ENCODE data around the gene GPR107.

Gene GPR107

DNA sequence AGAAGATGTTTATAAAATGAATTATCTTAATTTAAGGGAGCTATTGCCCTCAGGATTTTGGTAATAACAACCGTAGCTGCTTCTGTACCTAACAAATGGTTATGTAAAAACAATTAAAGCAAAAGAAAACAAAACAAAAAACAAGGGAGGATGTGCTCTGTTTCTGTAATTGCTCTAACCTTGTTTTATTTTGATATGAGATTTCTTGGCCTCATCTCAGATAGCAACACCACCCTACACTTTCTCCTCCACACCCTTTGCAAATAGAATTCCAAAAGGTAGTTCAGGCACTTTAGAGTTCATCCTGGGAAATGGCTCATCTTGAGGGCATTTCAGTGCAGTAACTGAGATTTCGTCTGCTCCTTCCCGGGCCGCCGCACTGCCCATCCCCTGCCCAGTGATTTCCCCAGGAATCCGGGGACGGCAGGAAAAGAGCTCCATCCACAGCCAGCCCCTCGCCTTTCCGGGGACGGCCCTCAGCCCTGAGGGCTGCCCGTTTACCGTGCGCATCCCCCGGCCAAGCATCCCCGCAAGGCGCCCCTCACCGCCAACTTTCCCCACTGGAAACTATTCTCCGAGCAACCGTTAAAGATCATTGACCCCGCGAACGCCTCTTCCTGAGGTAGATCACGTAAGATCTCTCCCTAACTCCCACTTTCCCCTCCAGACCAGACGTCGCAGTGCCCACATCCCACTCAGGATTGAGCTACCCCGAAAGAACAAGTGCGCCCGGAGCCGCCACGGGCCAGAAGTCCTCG lies 11.9 kb upstream of the GPR107 start:
- H3K4me1 ChIP-seq (ENCODE audit: low read depth, poor library complexity, severe bottlenecking) = peaks cover 46% of the 10 kb centered on the region
- H3K9ac ChIP-seq = peak overlapping the region; percentile 73
- H3K27ac ChIP-seq = no peak overlapping the region
- TF ChIP-seq, protein P1, sequence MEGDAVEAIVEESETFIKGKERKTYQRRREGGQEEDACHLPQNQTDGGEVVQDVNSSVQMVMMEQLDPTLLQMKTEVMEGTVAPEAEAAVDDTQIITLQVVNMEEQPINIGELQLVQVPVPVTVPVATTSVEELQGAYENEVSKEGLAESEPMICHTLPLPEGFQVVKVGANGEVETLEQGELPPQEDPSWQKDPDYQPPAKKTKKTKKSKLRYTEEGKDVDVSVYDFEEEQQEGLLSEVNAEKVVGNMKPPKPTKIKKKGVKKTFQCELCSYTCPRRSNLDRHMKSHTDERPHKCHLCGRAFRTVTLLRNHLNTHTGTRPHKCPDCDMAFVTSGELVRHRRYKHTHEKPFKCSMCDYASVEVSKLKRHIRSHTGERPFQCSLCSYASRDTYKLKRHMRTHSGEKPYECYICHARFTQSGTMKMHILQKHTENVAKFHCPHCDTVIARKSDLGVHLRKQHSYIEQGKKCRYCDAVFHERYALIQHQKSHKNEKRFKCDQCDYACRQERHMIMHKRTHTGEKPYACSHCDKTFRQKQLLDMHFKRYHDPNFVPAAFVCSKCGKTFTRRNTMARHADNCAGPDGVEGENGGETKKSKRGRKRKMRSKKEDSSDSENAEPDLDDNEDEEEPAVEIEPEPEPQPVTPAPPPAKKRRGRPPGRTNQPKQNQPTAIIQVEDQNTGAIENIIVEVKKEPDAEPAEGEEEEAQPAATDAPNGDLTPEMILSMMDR (conservative IDR thresholded peaks at IDR 0.05; ENCODE audit: low read depth, low read length) = no peak
- H3K79me2 ChIP-seq (ENCODE audit: insufficient read depth, low read depth) = peaks cover 54% of the 10 kb centered on the region
- peak overlapping the region; percentile 66 for H2AFZ ChIP-seq (ENCODE audit: low read depth)
- H3K4me2 ChIP-seq = peak overlapping the region; percentile 66
- H3K36me3 ChIP-seq (ENCODE audit: insufficient read depth) = no peaks in the 10 kb centered on the region
- no peak overlapping the region for H3K4me3 ChIP-seq (IDR thresholded peaks at IDR 0.05; ENCODE audit: insufficient read depth, low read depth, low read length)
- H4K20me1 ChIP-seq (ENCODE audit: insufficient read depth) = peaks cover 10% of the 10 kb centered on the region; the same call in 1 of the 2 replicates
- H3K27me3 ChIP-seq (ENCODE audit: insufficient read depth, low read depth) = no peaks in the 10 kb centered on the region; the same call in 1 of the 2 replicates

DNA sequence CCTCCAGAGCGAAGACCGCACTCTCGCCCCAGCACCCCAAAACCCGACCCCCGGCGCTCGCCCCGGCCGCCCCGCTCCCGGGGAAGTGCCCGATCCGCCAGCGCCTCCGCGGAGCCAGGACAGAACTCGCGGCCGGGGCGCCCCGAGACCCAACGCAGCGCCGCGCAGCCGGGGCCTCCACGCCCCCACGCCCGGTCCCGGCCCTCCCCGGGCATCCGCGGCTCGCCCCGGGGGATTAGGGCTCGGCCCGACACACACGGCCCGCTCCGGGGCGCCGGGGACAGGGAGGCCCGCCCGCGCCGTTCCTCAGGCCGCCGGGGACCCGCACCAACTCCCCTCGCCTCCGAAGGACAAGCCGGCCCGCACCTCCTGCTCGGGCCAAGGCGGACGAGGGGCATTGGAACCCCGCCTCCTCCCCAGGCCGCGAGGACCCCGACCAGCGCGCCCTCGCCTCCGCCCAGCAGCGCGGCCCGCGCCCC lies 11.3 kb upstream of the GPR107 start:
- peaks cover 10% of the 10 kb centered on the region; the same call in 1 of the 2 replicates for H4K20me1 ChIP-seq (ENCODE audit: insufficient read depth)
- H3K36me3 ChIP-seq (ENCODE audit: insufficient read depth) = no peaks in the 10 kb centered on the region
- H3K27me3 ChIP-seq (ENCODE audit: insufficient read depth, low read depth) = no peaks in the 10 kb centered on the region; the same call in 1 of the 2 replicates
- H3K4me1 ChIP-seq (ENCODE audit: low read depth, poor library complexity, severe bottlenecking) = peaks cover 45% of the 10 kb centered on the region
- TF ChIP-seq, protein P1 (conservative IDR thresholded peaks at IDR 0.05; ENCODE audit: low read depth, low read length) = no peak
- H3K27ac ChIP-seq = peak overlapping the region; percentile 32; the same call in 1 of the 2 replicates
- H3K4me3 ChIP-seq (IDR thresholded peaks at IDR 0.05; ENCODE audit: insufficient read depth, low read depth, low read length) = no peak overlapping the region
- peak overlapping the region; percentile 66 for H3K4me2 ChIP-seq
- H2AFZ ChIP-seq (ENCODE audit: low read depth) = peak overlapping the region; percentile 66
- peak overlapping the region; percentile 73 for H3K9ac ChIP-seq
- H3K79me2 ChIP-seq (ENCODE audit: insufficient read depth, low read depth) = peaks cover 48% of the 10 kb centered on the region

DNA sequence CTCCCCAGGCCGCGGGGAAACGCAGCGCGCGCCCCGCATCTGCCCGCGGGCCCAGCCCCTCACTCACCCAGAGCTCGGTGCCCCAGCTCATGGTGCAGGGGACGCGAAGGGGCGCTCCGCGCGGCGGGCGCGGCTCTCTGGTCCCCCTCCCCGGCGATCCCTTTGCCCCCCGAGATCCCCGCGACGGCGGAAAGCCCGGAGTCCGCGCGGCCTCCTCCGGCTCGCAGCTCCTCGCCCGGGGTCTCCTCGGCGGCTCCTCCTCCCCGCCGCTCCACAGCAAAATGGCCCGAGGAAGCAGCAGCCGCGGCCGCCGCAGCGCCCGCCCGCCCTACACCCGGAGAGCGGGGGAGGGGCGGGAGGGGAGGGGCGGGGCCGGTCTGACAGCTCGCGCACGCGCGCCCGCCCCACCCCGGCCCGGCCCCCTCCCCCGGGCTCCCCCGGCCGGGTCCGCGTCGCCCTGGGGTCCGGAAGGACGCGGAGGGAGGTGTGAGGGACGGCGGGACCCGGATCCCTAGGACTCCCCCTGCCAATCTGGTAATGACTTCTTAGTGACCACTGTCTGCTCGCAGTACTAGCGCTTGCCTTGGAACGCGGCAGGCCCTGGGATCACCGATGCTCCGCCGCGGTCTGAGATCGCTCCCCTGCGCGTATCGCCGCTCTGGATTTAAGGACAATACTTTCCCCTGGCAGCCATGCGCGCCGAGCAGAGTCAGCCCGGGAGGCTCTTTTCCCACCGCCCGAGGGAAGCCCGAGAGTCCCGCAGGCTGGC lies 10.6 kb upstream of the GPR107 start, which contains the start of gene FNBP1:
TSS of gene FNBP1 (minus strand) at position 305 of the 769 bp plus-strand sequence. CDS start at position 91, 214 bp downstream.
- peak within 1 kb of the TSS; percentile 69 for H2AFZ ChIP-seq (ENCODE audit: low read depth)
- peaks cover 42% of the 10 kb centered on the region for H3K79me2 ChIP-seq (ENCODE audit: insufficient read depth, low read depth)
- H3K27ac ChIP-seq = peak within 1 kb of the TSS; percentile 32; the same call in 1 of the 2 replicates

More for the DNA sequence above, 10.6 kb upstream of the GPR107 start, which contains the start of gene FNBP1:
- peak within 1 kb of the TSS; percentile 66 for H3K4me2 ChIP-seq
- H3K4me1 ChIP-seq (ENCODE audit: low read depth, poor library complexity, severe bottlenecking) = peaks cover 43% of the 10 kb centered on the region
- H3K27me3 ChIP-seq (ENCODE audit: insufficient read depth, low read depth) = no peaks in the 10 kb centered on the region; the same call in 1 of the 2 replicates
- TF ChIP-seq, protein P1 (conservative IDR thresholded peaks at IDR 0.05; ENCODE audit: low read depth, low read length) = no peak
- no peaks in the 10 kb centered on the region for H3K36me3 ChIP-seq (ENCODE audit: insufficient read depth)
- H3K9ac ChIP-seq = peak within 1 kb of the TSS; percentile 73
- H3K4me3 ChIP-seq (IDR thresholded peaks at IDR 0.05; ENCODE audit: insufficient read depth, low read depth, low read length) = no peak within 1 kb of the TSS
- H4K20me1 ChIP-seq (ENCODE audit: insufficient read depth) = peaks cover 10% of the 10 kb centered on the region; the same call in 1 of the 2 replicates

Measured in KMS-11 (cell line).